Pancreas (tissue), 10 donors: ENCODE data around the gene SPAG8. TPM values are rescaled to one million over a fixed set of nuclear protein-coding genes. Genes with fewer than 3 reads are reported as not detected.

Source experiments
- ATAC-seq, 4 donors: fragments of 200-7000 bp; cut with Tn5 transposase; one replicate each; pipeline versions ENCODE4 v1.8.0 to v1.9.1; 2020; ENCODE audit warnings: mild to moderate bottlenecking in 4 of 4, moderate library complexity in 4 of 4
- DNase-seq, 6 donors: peaks; one replicate each; pipeline ENCODE4 v3.0.0-alpha.2; 2020
- FAIRE-seq: peaks from 2 replicates; lab custom pipeline; 2012; peaks lifted over from hg19 to GRCh38; lab: Jason Lieb, UNC
- H3K27ac ChIP-seq, 4 donors: fragments of 200-600 bp; sonication (generic); 1 replicate in 3 of 4; 2 replicates in 1 of 4; pipeline versions ENCODE4 v1.5.0 to v1.8.0; 2020
- H3K27me3 ChIP-seq, 4 donors: fragments of 200-600 bp; one replicate each; pipeline ENCODE4 v1.8.0; 2021
- H3K36me3 ChIP-seq, 3 donors: fragments of 200-600 bp; sonication (generic) in 1 of 3; one replicate each; pipeline versions ENCODE4 v1.5.0 to v1.8.0; 2020 to 2021
- H3K4me1 ChIP-seq, 3 donors: fragments of 200-600 bp; one replicate each; pipeline ENCODE4 v1.8.0; 2021
- H3K4me3 ChIP-seq, 4 donors: fragments of 200-600 bp; sonication (generic) in 2 of 4; one replicate each; pipeline versions ENCODE4 v1.5.0 to v1.8.0; 2020 to 2021
- H3K9me3 ChIP-seq, 4 donors: fragments of 200-600 bp; one replicate each; pipeline ENCODE4 v1.8.0; 2021
- CTCF ChIP-seq, 4 donors: fragments of 200-600 bp; sonication (generic) in 3 of 4; IDR thresholded peaks; one replicate each; pipeline versions ENCODE4 v1.5.0 to v1.8.0; 2021; ENCODE audit warnings: antibody characterized with exemption in 4 of 4
- WGBS, 2 donors: extraction: QIAGEN DNeasy Blood & Tissue Kit; methylation state at CpG; one replicate each; pipeline ENCODE4 v1.1.7; 2013; 5-methylcytosine and 5-hydroxymethylcytosine counted together
- intact Hi-C, 3 donors: fragments of 100-400 bp; cut with DNase I; formaldehyde crosslinking; loops; one replicate each; pipeline versions ENCODE4 v1.11.1 to v1.14.2; 2022
- polyA plus RNA-seq, 2 donors: library from polyadenylated mRNA; stranded (reverse); fragments of 200-250 nt; gene quantifications; one replicate each; pipeline ENCODE4 v1.2.3, GENCODE V29; 2013
- total RNA-seq, 6 donors: library from RNA; stranded (reverse); fragmentation: NEBNext Ultra II Directional in 4 of 6; extraction: Animal tissue kit (Norgen Biotek cat#: 25700) in 4 of 6; gene quantifications; one replicate each; pipeline versions ENCODE4 v1.2.1 to v1.2.4, GENCODE V29; 2021 to 2023
- donor health status: healthy with polysubstance abuse.
- donor health status: DM: no; HTN: no; CAD: no; lungs with moderate emphysema.
- donor health status: DM: no; HTN: no; CAD: no.
- donor health status: control.
- donor health status: control.
- donor health status: Bipolar disorder and iron deficiency.
- donor health status: DM: yes; HTN: yes; CAD: no.
- donor health status: DM: no; HTN: no; CAD: no.
- donor health status: DM: no; HTN: no; CAD: no.
- donor health status: DM: yes; HTN: yes; CAD: no.

Gene SPAG8
- total and polyA plus RNA-seq, 8 donors = 0.52 to 3.1 (median 1.0) TPM

DNA sequence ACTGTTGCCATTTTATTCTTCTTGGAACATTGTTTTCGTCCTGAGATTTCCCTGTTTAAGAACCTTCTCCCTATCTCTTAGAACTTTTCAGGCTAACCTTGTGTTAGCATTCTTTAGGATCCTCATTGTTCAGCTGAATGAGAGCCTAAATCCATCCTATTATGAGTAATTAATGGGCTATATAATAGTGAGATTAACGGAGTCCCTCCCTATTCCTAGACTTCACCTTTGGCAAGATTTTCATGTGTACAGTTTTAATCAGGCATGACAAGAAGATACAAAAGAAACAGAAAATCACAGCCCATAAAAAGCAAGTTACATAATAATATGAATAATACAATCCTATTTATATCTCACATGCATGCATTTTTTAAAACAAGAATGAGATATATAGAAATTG, 48.9 kb downstream of the SPAG8 start:
- Histone ChIP-seq H3K27me3 (no peaks in the 10 kb centered on the region), H3K4me3 (no peak overlapping the region), H3K4me1 (peaks cover 0 to 8% (median 3%) of the 10 kb centered on the region in 3 donors), H3K27ac (no peak overlapping the region), H3K36me3 (no peaks in the 10 kb centered on the region), H3K9me3 (no peaks in the 10 kb centered on the region)
- no peak for ATAC-seq
- no peak for FAIRE-seq
- DNase-seq = no peak
- TF ChIP-seq CTCF (IDR thresholded peaks at IDR 0.05) = no peak
- intact Hi-C loops = no loop called here
- WGBS, 2 donors = 75 to 77% methylated on average over 2 of the region's 2 CpGs

DNA sequence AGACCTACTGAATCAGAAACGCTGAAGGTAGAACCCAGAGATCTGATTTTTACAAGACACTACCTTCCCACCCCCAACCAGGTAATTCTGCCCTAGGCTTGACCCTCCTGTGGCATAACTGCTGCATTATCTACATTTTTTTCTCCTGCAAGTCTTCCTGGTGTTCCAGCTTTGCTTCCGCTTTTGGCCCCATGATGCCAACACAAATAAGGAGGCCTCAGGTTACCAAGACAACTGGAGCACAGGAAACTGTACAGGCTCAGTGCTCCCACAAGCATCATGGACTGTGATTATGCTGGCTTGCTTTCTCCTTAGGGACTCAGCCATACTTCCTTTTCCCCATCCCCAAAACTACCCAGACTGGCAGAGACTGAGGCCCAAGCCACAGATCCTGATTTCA, 51.4 kb downstream of the SPAG8 start:
- Histone ChIP-seq H3K4me1 (peaks cover 5 to 15% (median 10%) of the 10 kb centered on the region in 3 donors), H3K27ac (peak overlapping the region in 2 of 4 donors; percentile 31 to 60), H3K4me3 (no peak overlapping the region), H3K36me3 (no peaks in the 10 kb centered on the region), H3K9me3 (no peaks in the 10 kb centered on the region), H3K27me3 (no peaks in the 10 kb centered on the region)
- intact Hi-C loops = no loop called here
- WGBS, 2 donors = 39 to 63% methylated on average over 2 of the region's 2 CpGs
- ATAC-seq (peak in 2 of 4 donors; percentile 23 to 49), DNase-seq (no peak), FAIRE-seq (no peak)
- TF ChIP-seq CTCF (IDR thresholded peaks at IDR 0.05) = no peak

DNA sequence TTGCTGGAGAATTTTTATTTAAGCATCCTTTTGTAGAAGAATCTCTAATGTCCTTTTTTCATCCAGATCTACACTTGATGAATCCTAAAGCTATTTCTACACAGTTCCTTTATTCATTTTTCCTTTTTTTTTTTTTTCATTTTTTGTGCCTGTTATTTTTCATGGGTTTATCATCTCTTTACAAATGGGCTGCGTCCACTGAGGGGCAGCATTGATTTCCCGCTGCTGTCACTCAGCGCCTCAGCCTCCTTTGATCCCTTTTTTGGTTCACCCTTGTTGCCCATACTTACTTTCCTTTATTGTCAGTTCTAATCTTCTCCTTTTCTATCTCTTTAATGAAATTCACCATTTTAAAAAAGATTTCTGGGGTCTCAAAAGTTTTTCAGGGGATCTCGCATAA, 52.3 kb downstream of the SPAG8 start:
- H3K36me3 ChIP-seq = no peaks in the 10 kb centered on the region
- no peak for TF ChIP-seq CTCF (IDR thresholded peaks at IDR 0.05)
- no peaks in the 10 kb centered on the region for H3K9me3 ChIP-seq
- peaks cover 5 to 15% (median 10%) of the 10 kb centered on the region in 3 donors for H3K4me1 ChIP-seq
- no peak overlapping the region for H3K4me3 ChIP-seq
- H3K27me3 ChIP-seq = no peaks in the 10 kb centered on the region
- FAIRE-seq = no peak
- intact Hi-C loops = loop anchor here in 1 of 3 donors (10.0 kb wide), 1 partner anchor 55 kb away; the partner anchor contains the start of genes HINT2 and SPAG8
- no peak for DNase-seq
- no peak for ATAC-seq
- WGBS, 2 donors = 84 to 87% methylated on average over 4 of the region's 4 CpGs
- H3K27ac ChIP-seq = peak overlapping the region in 1 of 4 donors; percentile 60

Other genes starting within 250 kb of the SPAG8 start
- 10 to 100 TPM; 12.1 to 23.0 (median 14.2) TPM for gene TESK1, start 207.0 kb downstream of the SPAG8 start, total RNA-seq
- 10 to 100 TPM; 38.7 to 56.6 TPM for gene TESK1, start 207.0 kb downstream of the SPAG8 start, polyA plus RNA-seq
- 1 to 10 TPM in 5 of 6 donors, under 1 TPM in 1; 0.88 to 3.4 (median 2.9) TPM for gene CD72, start 193.8 kb downstream of the SPAG8 start, total RNA-seq
- gene CD72, start 193.8 kb downstream of the SPAG8 start, polyA plus RNA-seq = 1 to 10 TPM; 3.5 to 7.7 TPM
- gene SIT1, start 161.3 kb downstream of the SPAG8 start, total RNA-seq = under 1 TPM in 4 of 6 donors, not detected in 2; 0.25 to 0.59 (median 0.46) TPM
- gene SIT1, start 161.3 kb downstream of the SPAG8 start, polyA plus RNA-seq = under 1 TPM; 0.27 to 0.45 TPM
- gene RMRP, start 154.2 kb downstream of the SPAG8 start, total RNA-seq = over 10,000 TPM in 4 of 6 donors, 1,000 to 10,000 TPM in 2; 3,151 to 15,171 (median 11,469) TPM
- gene RMRP, start 154.2 kb downstream of the SPAG8 start, polyA plus RNA-seq = 100 to 1,000 TPM in 1 of 2 donors, 10 to 100 TPM in 1; 80.5 to 300 TPM
- 10 to 100 TPM; 13.8 to 32.6 (median 19.0) TPM for gene CCDC107, start 154.0 kb downstream of the SPAG8 start, total RNA-seq
- 10 to 100 TPM; 55.4 to 84.7 TPM for gene CCDC107, start 154.0 kb downstream of the SPAG8 start, polyA plus RNA-seq
- 1 to 10 TPM in 3 of 6 donors, under 1 TPM in 3; 0.20 to 1.2 (median 0.98) TPM for gene ARHGEF39, start 147.1 kb downstream of the SPAG8 start, total RNA-seq
- gene ARHGEF39, start 147.1 kb downstream of the SPAG8 start, polyA plus RNA-seq = 1 to 10 TPM; 1.4 to 2.0 TPM
- 10 to 100 TPM in 2 of 6 donors, 1 to 10 TPM in 4; 1.2 to 75.6 (median 5.7) TPM for gene CA9, start 138.3 kb downstream of the SPAG8 start, total RNA-seq
- gene CA9, start 138.3 kb downstream of the SPAG8 start, polyA plus RNA-seq = 10 to 100 TPM in 1 of 2 donors, 1 to 10 TPM in 1; 9.2 to 17.9 TPM
- 10 to 100 TPM; 11.3 to 52.8 (median 22.6) TPM for gene TPM2, start 122.3 kb downstream of the SPAG8 start, total RNA-seq
- 100 to 1,000 TPM; 204 to 227 TPM for gene TPM2, start 122.3 kb downstream of the SPAG8 start, polyA plus RNA-seq
- 100 to 1,000 TPM in 2 of 6 donors, 10 to 100 TPM in 4; 72.0 to 141 (median 86.6) TPM for gene TLN1, start 80.1 kb downstream of the SPAG8 start, total RNA-seq
- gene TLN1, start 80.1 kb downstream of the SPAG8 start, polyA plus RNA-seq = 10 to 100 TPM; 64.5 to 72.7 TPM
- 10 to 100 TPM; 15.7 to 24.3 (median 18.8) TPM for gene CREB3, start 79.6 kb downstream of the SPAG8 start, total RNA-seq
- gene CREB3, start 79.6 kb downstream of the SPAG8 start, polyA plus RNA-seq = 10 to 100 TPM; 23.9 to 29.6 TPM
- 10 to 100 TPM; 22.0 to 40.6 (median 32.2) TPM for gene GBA2, start 63.0 kb downstream of the SPAG8 start, total RNA-seq
- gene GBA2, start 63.0 kb downstream of the SPAG8 start, polyA plus RNA-seq = 10 to 100 TPM; 69.5 to 91.3 TPM
- 10 to 100 TPM; 12.7 to 18.3 (median 15.0) TPM for gene RGP1, start 63.0 kb downstream of the SPAG8 start, total RNA-seq
- gene RGP1, start 63.0 kb downstream of the SPAG8 start, polyA plus RNA-seq = 1 to 10 TPM; 6.8 to 9.3 TPM
- gene MSMP, start 58.0 kb downstream of the SPAG8 start, total RNA-seq = 1 to 10 TPM in 1 of 6 donors, under 1 TPM in 1, not detected in 4; 0.67 to 2.3 TPM
- under 1 TPM in 1 of 2 donors, not detected in 1; 0.49 TPM for gene MSMP, start 58.0 kb downstream of the SPAG8 start, polyA plus RNA-seq
- 1 to 10 TPM; 2.2 to 7.9 (median 2.7) TPM for gene NPR2, start 20.7 kb downstream of the SPAG8 start, total RNA-seq
- gene NPR2, start 20.7 kb downstream of the SPAG8 start, polyA plus RNA-seq = 10 to 100 TPM in 1 of 2 donors, 1 to 10 TPM in 1; 8.3 to 14.6 TPM
- gene HINT2, start 2.8 kb upstream of the SPAG8 start, total RNA-seq = 10 to 100 TPM; 20.6 to 43.7 (median 29.7) TPM
- gene HINT2, start 2.8 kb upstream of the SPAG8 start, polyA plus RNA-seq = 10 to 100 TPM; 51.7 to 64.2 TPM
- not detected for gene FAM221B, start 16.5 kb upstream of the SPAG8 start, total RNA-seq
- under 1 TPM in 1 of 2 donors, not detected in 1; 0.11 TPM for gene FAM221B, start 16.5 kb upstream of the SPAG8 start, polyA plus RNA-seq
- gene TMEM8B, start 17.0 kb upstream of the SPAG8 start, total RNA-seq = 10 to 100 TPM in 1 of 6 donors, 1 to 10 TPM in 5; 4.9 to 10.3 (median 7.0) TPM
- gene TMEM8B, start 17.0 kb upstream of the SPAG8 start, polyA plus RNA-seq = 10 to 100 TPM; 11.1 to 17.2 TPM
- not detected for gene OR13J1, start 58.1 kb upstream of the SPAG8 start, total RNA-seq
- not detected for gene OR13J1, start 58.1 kb upstream of the SPAG8 start, polyA plus RNA-seq
- gene HRCT1, start 93.9 kb upstream of the SPAG8 start, total RNA-seq = 1 to 10 TPM in 3 of 6 donors, under 1 TPM in 3; 0.43 to 1.5 (median 0.83) TPM
- gene HRCT1, start 93.9 kb upstream of the SPAG8 start, polyA plus RNA-seq = 1 to 10 TPM in 1 of 2 donors, under 1 TPM in 1; 0.33 to 1.5 TPM
- under 1 TPM in 5 of 6 donors, not detected in 1; 0.12 to 0.74 (median 0.44) TPM for gene SPAAR, start 97.2 kb upstream of the SPAG8 start, total RNA-seq
- gene SPAAR, start 97.2 kb upstream of the SPAG8 start, polyA plus RNA-seq = 1 to 10 TPM in 1 of 2 donors, under 1 TPM in 1; 0.31 to 1.6 TPM
- not detected for gene OR2S2, start 145.9 kb upstream of the SPAG8 start, total RNA-seq
- not detected for gene OR2S2, start 145.9 kb upstream of the SPAG8 start, polyA plus RNA-seq
- 1 to 10 TPM in 5 of 6 donors, under 1 TPM in 1; 0.95 to 4.6 (median 1.8) TPM for gene RECK, start 224.7 kb upstream of the SPAG8 start, total RNA-seq
- 1 to 10 TPM; 1.4 to 2.0 TPM for gene RECK, start 224.7 kb upstream of the SPAG8 start, polyA plus RNA-seq